CD4-positive, alpha-beta T cell treated with Interleukin-4 for 1 hour (primary cell): ENCODE data around the gene CXCL16.
"Not testable (repeated sequence)": the region's sequence is repeated elsewhere in the genome, so short reads cannot be mapped to it uniquely, and the experiment has no call there.

Experiments used
- DNase-seq, 2 donors: peaks; one replicate each; pipeline ENCODE4 v3.0.0-alpha.2; 2020 to 2022

CXCL16 gene

GRCh38 chr17:4691686-4692085, 48.0 kb downstream of the CXCL16 start:
- DNase-seq, result no peak

GRCh38 chr17:4690745-4691144, 49.0 kb downstream of the CXCL16 start:
- DNase-seq, result no peak

DNA sequence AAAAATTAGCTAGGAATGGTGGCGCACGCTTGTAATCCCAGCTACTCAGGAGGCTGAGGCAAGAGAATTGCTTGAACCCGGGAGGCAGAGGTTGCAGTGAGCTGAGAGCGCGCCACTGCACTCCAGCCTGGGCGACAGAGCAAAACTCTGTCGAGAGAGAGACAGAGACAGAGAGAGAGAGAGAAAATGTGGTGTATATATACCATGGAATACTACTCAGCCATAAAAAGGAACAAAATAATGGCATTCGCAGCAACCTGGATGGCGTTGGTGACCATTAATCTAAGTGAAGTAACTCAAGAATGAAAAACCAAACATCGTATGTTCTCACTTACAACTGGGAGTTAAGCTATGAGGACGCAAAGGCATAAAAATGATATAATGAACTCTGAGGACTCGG, 49.9 kb downstream of the CXCL16 start:
- DNase-seq, result not testable (repeated sequence)

GRCh38 chr17:4683739-4684138, 56.0 kb downstream of the CXCL16 start:
- not testable (repeated sequence) for DNase-seq
